Measurements from ENCODE around the gene SGCD.

DNA sequence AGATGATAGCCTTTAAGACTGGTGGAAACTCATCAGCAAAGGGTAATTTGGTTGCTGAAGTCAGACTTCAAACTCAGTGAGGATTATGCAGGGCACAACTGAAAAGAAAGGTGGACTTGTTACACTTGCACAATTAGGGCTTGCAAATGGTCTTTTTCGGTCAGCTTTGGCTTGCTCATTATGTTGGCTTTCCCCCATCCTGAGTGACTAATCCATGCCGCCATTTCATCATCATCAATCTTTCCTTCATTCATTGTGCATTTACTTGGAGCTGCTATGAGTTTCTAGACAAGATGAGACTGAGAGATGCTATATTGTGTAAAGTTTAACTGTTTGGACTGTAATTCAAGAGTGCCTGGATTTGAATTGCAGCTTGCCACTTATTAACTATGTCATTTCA, 388.3 kb downstream of the SGCD start:
- TF ChIP-seq EZH2 (IDR thresholded peaks at IDR 0.05; ENCODE audit: insufficient read depth, poor library complexity, severe bottlenecking), result no peak
- TF ChIP-seq EZH2phosphoT487 (IDR thresholded peaks at IDR 0.05; ENCODE audit: insufficient read depth, low read depth), result no peak

Measured in GM23248 (cell line).